ENCODE measurements around the gene BCLAF3. TPM values are rescaled to one million over a fixed set of nuclear protein-coding genes. Genes with fewer than 3 reads are reported as not detected.

BCLAF3 gene
- polyA plus RNA-seq, 2 of the 4 experiments (the other 2 are of a cell fraction): 3.7 to 4.1 TPM

GRCh38 chrX:19966056-19966455, 24.8 kb downstream of the BCLAF3 start:
- no peak for TF ChIP-seq FOSL2 (IDR thresholded peaks at IDR 0.05)
- TF ChIP-seq FOSL2 (CRISPR knock-in tag; IDR thresholded peaks at IDR 0.05): no peak
- TF ChIP-seq HOXB13 (CRISPR knock-in tag; IDR thresholded peaks at IDR 0.05; ENCODE audit: low read depth): no peak
- no peak for TF ChIP-seq KDM5A (IDR thresholded peaks at IDR 0.05)
- TF ChIP-seq E2F6 (IDR thresholded peaks at IDR 0.05; ENCODE audit: borderline replicate concordance, low read depth): no peak
- TF ChIP-seq ATOH8 (CRISPR knock-in tag; IDR thresholded peaks at IDR 0.05; ENCODE audit: low read depth): no peak
- no peak for TF ChIP-seq FOXS1 (CRISPR knock-in tag; IDR thresholded peaks at IDR 0.05)
- no peak for TF ChIP-seq POLR2AphosphoS2 (conservative IDR thresholded peaks at IDR 0.05; ENCODE audit: low read length)
- no peak for TF ChIP-seq MYC (IDR thresholded peaks at IDR 0.05; ENCODE audit: borderline replicate concordance, low read length)
- TF ChIP-seq FOSB (CRISPR knock-in tag; IDR thresholded peaks at IDR 0.05): no peak
- no peak for TF ChIP-seq CBX2 (IDR thresholded peaks at IDR 0.05; ENCODE audit: borderline replicate concordance, low read depth)
- no peak for TF ChIP-seq HDAC2 (IDR thresholded peaks at IDR 0.05)
- TF ChIP-seq ZFP36 (IDR thresholded peaks at IDR 0.05; ENCODE audit: borderline replicate concordance, partially characterized antibody): no peak
- no peak for TF ChIP-seq CHD2 (IDR thresholded peaks at IDR 0.05; ENCODE audit: low read length, partially characterized antibody)
- TF ChIP-seq NFE2L2 (conservative IDR thresholded peaks at IDR 0.05; ENCODE audit: low read length): no peak
- no peak for TF ChIP-seq JUNB (IDR thresholded peaks at IDR 0.05)
- TF ChIP-seq NR3C1 (IDR thresholded peaks at IDR 0.05): no peak
- TF ChIP-seq MAZ (IDR thresholded peaks at IDR 0.05; ENCODE audit: borderline replicate concordance, low read depth, low read length): no peak
- TF ChIP-seq CBX8 (IDR thresholded peaks at IDR 0.05): no peak
- no peak for TF ChIP-seq MAFK (IDR thresholded peaks at IDR 0.05; ENCODE audit: partially characterized antibody)
- ChIA-PET CTCF (no interaction called here), POLR2A (no interaction called here)
- H3K4me2 ChIP-seq: no peak overlapping the region
- no peak for DNase-seq (ENCODE audit: low read depth in 1 of 2, low spot score in 1 of 2)
- 83% methylated on average over 1 of the region's 1 CpG for WGBS (ENCODE audit: missing lambda C conversion rate)
- FAIRE-seq: peak; percentile 76
- no peak overlapping the region for H3K4me3 ChIP-seq
- no peak for ATAC-seq
- no peaks in the 10 kb centered on the region for H3K9me3 ChIP-seq
- H3K27ac ChIP-seq: no peak overlapping the region
- no peaks in the 10 kb centered on the region for H3K4me1 ChIP-seq

GRCh38 chrX:19964017-19964710, 26.7 kb downstream of the BCLAF3 start:
- no peaks in the 10 kb centered on the region for H3K9me3 ChIP-seq
- 88% methylated on average over 6 of the region's 9 CpGs for WGBS (ENCODE audit: missing lambda C conversion rate)
- no peak overlapping the region for H3K4me3 ChIP-seq
- peaks cover 4% of the 10 kb centered on the region; the same call in 2 of the 3 replicates for H3K4me1 ChIP-seq
- H3K27ac ChIP-seq: no peak overlapping the region
- ATAC-seq (no peak), DNase-seq (ENCODE audit: low read depth in 1 of 2, low spot score in 1 of 2) (no peak), FAIRE-seq (peak; percentile 86)
- POLR2A ChIA-PET: no interaction called here
- CTCF ChIA-PET: interaction anchor here (1.1 to 1.7 kb wide), 2 partner anchors 97 to 582 kb away, joined by 3 read pairs; no protein-coding TSS in a partner anchor
- TF ChIP-seq CHD4 (IDR thresholded peaks at IDR 0.05; ENCODE audit: borderline replicate concordance) (no peak), ZNF302 (CRISPR knock-in tag; IDR thresholded peaks at IDR 0.05) (no peak), RFX5 (IDR thresholded peaks at IDR 0.05) (no peak), HOXB5 (CRISPR knock-in tag; IDR thresholded peaks at IDR 0.05) (no peak), ZSCAN20 (CRISPR knock-in tag; IDR thresholded peaks at IDR 0.05) (no peak), HOXB13 (CRISPR knock-in tag; IDR thresholded peaks at IDR 0.05; ENCODE audit: low read depth) (no peak), ATOH8 (CRISPR knock-in tag; IDR thresholded peaks at IDR 0.05; ENCODE audit: low read depth) (no peak), TP53 (CRISPR knock-in tag; IDR thresholded peaks at IDR 0.05) (no peak), MAFK (IDR thresholded peaks at IDR 0.05; ENCODE audit: partially characterized antibody) (no peak), NPAS2 (CRISPR knock-in tag; IDR thresholded peaks at IDR 0.05; ENCODE audit: borderline replicate concordance) (no peak), HMGXB4 (CRISPR knock-in tag; IDR thresholded peaks at IDR 0.05; ENCODE audit: borderline replicate concordance) (no peak), BHLHE40 (IDR thresholded peaks at IDR 0.05; ENCODE audit: low read depth, low read length) (no peak), E2F6 (IDR thresholded peaks at IDR 0.05; ENCODE audit: borderline replicate concordance, low read depth) (no peak), EHMT2 (IDR thresholded peaks at IDR 0.05; ENCODE audit: low read depth) (no peak), USF2 (IDR thresholded peaks at IDR 0.05) (no peak)
- no peak overlapping the region for H3K4me2 ChIP-seq
